NCI-H2171 (cell line): ENCODE measurements around the gene PRKCG.
"Not testable (repeated sequence)": the region's sequence is repeated elsewhere in the genome, so short reads cannot be mapped to it uniquely, and the experiment has no call there.

Source experiments
- DNase-seq: peaks from one replicate; lab custom pipeline; 2025; lab: John Stamatoyannopoulos, UW

The PRKCG gene

DNA sequence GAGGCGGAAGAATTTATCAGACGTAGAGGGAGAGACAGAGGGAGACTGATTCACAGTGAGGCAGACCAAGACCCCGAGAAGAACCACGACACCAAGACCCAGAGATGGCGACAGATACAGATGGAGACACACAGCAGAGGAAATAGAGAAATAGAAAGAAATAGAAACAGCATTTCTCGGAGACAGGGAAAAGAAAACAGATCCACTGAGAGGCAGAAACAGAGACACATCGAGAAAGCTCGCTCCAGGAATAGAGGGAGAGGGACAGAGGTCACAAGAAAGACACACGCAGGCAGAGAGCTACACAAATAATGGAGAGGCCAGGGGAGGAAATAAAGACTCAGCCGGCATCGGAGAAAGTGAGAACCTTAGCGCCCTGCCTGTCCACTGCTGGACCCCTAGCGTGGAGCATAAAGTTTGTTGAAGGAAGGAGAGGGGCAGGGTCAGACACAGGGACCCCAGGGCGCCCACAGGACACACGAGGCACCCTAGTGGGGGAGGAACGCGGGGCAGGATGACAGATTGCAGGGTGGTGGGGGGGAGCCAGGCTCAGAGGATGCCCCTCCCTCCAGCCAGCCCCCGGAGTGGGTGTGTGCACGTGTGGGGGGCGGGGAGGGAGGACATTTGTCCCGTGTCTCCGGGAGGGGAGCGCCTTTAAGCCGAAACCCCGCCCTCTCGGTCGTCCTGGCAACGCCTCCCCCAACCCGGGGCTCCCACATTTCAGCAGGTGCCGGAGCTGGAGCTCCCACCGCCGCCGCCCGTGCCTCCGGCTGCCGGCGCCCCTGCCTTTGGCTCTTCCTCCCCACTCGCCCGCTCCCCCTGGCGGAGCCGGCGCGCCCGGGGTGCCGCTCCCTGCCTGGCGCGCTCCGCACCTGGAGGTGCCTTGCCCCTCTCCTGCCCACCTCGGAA lies at the start of gene PRKCG:
Gene PRKCG, plus strand, starts transcription at position 716 of the 909 bp plus-strand sequence. CDS start 298 bp downstream, outside the sequence.
- no peak for DNase-seq

DNA sequence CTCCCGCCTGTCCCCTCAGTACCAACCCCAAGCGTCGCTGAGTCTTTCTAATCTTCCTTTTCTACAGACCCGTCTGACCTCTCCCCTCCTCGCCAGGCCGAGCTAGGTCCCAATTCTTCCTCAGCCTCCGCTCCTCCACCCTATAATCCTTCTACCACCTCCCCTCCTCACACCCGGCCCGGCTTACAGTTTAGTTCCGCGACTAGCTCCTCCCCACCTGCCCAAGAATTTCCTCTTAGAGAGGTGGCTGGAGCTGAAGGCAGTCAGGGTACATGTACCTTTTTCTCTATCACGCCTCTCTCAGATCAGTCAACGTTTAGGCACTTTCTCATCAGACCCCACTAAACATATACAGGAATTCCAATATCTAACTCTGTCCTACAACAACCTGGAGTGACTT lies 49.1 kb upstream of the PRKCG start:
- not testable (repeated sequence) for DNase-seq

DNA sequence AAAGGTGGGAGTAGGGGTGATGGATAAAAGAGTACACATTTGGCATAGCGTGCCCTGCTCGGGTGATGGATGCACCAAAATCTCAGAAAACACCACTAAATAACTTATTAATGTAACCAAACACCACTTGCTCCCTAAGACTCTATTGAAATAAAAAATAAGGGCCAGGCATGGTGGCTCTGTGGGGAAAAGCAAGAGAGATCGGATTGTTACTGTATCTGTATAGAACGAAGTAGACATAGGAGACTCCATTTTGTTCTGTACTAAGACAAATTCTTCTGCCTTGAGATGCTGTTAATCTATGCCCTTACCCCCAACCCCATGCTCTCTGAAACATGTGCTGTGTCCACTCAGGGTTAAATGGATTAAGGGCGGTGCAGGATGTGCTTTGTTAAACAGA lies 43.6 kb upstream of the PRKCG start:
- DNase-seq, result not testable (repeated sequence)

DNA sequence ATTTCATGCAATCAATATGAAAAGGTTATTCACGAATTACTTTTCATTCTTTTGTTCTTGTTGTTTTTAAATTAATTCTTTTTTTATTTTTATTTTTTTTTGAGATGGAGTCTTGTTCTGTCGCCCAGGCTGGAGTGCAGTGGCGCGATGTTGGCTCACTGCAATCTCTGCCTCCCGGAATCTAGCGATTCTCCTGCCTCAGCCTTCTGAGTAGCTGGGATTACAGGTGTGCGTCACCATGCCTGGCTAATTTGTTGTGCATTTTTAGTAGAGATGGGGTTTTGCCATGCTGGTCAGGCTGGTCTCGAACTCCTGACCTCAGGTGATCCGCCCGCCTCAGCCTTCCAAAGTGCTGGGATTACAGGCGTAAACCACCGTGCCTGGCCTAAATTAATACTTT lies 41.8 kb upstream of the PRKCG start:
- DNase-seq, result not testable (repeated sequence)

DNA sequence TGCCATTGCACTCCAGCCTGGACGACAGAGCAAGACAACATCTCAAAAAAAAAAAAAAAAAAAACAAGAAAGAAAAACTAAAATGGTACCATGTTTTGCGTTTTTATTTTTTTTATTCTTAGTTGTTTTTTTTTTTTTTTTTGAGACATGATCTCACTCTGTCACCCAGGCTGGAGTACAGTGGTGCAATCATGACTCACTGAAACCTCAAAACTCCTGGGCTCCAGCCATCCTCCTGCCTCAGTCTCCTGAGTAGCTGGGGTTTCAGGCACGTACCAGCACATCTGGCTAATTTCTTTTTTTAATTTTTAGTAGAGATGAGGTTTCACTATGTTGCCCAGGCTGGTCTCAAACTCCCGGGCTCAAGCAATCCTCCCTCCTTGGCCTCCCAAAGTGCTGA lies 41.1 kb upstream of the PRKCG start:
- DNase-seq, result not testable (repeated sequence)

DNA sequence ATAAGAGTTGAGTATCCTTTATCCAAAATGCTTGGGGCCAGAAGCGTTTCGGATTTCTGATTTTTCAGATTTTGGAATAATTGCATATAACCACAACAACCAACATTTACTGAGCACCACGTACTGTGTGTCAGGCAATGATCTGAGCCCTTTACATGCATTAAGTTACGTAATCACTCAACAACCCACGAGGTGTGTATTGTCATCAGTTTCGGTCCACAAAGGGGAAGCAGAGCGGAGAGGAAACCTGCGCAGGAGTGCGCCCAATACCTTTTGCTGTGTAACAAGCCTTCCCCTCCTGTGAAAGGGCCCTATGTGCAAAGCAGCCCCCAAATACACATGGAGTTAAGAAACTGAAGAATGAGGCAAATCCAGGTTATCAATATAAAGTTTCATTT lies 37.1 kb upstream of the PRKCG start:
- no peak for DNase-seq

DNA sequence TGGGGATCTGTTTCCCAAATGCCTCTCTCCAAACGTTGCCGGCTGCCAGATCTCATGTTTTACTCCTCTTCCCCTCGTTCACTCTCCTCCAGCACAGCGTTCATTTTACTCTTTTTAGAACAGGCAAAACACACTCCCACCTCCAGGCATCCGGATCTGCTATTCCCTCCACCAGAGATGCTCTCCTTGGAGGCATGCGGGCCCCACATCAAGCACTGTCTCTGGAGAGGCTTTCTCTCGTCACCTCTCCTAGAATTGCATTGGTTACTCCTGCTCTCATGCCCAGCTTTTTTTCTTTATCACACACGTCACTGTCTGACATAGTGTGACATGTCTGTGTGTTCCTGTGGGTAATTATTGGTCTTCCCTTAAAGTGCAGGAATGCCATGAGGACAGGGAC lies 34.4 kb upstream of the PRKCG start:
- DNase-seq, result no peak

DNA sequence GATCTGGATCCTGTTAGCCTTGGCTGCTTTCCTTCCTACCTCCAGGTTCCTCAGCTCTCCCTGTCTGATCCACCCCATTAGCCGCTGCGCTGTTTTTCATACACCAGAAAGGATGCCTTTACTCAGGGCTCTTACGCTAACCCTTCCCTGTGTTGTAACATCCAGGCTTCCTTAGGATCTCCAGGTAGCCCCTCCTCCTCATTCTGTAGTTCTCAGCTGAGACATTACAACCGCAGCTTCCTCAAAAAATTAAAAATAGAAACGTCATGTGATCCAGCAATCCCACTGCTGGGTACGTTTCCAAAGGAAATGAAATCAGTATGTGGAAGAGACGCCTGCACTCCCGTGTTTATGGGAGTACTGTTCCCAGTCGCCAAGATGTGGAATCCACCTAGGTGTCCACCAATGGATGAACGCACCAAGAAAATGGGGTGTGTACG lies 32.7 kb upstream of the PRKCG start:
- DNase-seq, result no peak

DNA sequence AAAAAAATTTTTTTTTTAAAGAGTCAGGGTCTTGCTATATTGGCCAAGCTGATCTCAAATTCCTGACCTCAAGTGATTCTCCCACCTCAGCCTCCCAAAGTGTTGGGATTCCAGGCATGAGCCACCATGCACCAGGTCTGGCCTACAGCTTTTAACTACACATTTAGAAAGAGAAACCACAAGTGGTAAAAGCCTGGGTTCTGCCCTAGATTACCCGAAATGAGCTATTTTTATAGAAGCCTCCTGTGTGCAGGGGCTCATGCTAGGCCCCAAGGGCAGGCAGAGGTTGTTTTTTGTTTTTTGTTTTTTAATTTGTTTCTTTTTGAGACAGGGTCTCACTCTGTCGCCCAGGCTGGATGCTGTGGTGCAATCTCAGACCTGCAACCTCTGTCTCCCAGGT lies 28.3 kb upstream of the PRKCG start:
- DNase-seq, result no peak

DNA sequence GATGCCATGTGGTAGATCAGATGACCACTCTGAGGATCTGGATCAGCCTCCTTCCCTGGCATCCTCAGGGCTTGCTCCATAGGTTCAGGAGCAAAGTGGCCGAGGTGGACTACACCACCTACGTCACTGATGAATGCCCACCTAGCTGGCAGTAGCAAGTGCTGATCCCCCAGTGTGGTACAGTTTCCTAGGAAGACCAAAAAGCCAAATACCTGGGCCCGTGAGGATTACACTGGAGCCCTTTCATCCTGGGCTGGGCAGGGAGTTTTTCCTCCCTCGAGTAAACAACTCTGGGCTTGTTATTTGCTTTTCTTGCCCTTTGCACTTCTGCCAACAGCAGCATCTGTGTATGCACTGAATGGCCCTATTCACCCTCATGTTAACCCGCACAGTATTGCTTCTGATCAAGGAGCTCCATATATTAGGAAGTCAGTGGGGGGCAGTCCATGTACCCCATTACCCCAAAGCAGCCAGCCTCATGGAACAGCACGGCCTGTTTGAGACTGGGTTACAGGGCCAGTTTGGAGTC lies 17.6 kb upstream of the PRKCG start:
- DNase-seq, result no peak

DNA sequence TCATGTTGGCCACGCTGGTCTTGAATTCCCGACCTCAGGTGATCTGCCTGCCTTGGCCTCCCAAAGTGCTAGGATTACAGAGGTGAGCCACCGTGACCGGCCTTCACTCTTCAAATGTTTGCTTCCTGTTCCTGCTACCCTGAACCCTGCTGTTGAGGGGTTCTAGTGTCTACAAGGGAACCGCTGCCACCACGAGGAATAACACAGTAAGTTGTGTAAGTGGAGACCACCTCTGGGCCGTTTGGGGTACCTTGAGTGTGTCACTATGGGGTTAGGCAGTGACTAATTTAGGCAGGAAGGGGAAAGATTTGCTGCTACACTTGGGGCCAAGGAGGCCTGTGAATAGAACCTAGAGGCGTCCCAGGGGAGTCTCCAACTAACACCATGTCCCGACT lies 16.5 kb upstream of the PRKCG start:
- DNase-seq, result no peak

DNA sequence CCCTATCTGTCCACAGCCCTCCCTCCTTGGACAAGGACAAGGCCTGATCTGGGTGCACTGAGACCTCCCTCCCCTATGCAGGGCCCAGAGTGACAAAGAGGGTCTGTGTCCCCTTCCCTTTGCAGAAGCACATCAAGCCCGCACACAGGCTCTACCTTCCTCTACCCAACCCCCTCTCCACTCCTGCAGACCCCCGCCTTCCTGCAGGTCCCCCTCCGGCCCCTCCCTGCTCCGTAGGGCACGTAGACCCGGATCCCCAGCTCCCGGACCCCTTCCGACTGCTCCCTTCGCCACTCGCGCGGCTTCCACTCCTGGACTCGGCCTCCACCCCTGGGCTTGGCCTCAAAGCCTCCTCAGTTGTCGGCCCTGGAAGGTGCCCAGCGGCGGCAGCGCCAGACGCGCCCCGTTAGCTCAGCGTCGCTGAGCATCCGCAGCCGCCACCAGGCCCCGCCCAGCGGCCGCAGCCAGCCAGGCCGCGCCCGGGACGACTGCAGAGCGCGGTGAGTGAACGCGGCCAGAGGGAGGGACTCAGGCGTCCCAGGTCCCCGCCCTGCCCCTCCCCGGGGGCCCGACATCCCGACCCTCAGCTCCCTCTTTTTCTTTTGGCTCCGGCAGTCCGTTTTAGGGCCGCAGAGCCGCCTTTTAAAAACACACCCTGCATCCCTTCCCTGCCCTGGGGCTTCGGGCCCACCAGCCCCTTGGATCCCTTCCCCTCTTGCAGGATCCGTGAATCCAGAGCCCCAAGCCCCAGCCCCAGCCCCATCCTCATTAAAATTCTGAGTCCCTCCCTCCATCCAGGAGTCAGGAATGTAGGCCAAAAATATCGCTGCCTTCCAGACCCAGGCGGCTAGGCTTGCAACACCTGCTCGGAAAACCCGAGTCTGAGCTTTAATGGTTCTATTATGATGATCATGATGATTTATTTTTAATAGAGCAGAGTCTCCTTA lies 15.8 kb upstream of the PRKCG start:
- no peak for DNase-seq

DNA sequence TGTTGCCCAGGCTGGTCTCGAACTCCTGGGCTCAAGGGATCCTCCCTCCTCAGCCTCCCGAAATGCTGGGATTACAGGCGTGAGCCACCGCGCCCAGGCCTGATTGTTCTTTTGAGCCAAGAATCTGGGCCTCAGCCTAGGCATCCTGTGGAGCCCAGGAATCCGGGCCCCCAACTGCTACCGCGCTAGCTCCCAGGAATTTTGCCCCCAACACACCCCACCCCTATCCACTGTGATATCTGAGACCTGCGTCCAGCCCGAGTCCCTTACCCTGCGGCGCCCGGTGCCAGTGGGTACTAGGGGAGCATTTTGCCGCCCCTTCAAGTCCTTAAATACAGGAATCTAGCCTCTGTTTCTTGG lies 15.2 kb upstream of the PRKCG start:
- DNase-seq, result no peak

DNA sequence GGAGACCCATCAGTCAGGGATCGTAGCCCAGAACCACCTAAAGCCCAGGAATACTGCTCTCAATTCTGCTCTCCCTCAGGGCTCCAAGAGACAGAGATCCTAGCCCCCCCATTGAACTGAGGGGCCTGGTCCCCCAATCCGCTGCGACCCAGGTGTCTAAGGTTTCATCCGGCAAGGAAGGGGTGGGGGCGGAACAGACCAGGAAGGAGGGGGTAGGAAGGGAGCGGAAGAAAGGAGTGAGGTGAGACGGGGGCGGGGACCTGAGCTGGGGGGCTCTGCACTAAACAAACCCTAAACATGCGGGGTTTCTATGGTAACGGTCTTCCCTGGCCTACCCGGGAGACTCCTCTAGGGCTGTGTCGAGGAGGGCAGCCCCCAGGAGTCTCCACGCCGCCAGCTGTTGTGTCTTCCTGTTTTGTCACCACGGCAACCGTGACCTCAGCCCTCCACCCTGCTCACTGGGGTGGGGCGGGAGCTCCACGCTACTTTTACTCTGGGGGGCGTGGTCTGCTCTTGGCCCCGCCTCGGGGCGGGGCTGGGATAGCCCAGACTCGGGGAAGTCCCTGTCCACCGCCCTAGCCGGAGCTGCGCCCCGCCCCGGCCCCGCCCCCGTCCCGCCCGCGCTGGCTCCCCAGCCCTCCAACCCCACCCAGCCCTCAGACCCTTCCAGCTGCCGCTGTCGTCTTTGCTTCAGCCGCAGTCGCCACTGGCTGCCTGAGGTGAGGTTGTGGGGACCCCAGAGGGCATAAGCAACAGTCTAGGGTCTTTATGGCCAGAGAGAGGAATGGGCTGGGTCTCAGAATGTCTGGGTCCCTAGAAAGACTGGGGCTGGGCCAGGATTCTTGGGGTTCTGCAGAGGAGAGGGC lies 14.5 kb upstream of the PRKCG start, which contains the start of gene MYADM:
Gene MYADM, plus strand, starts transcription at position 659 of the 866 bp plus-strand sequence. CDS start 5,647 bp downstream, outside the sequence.
- peak; percentile 57 for DNase-seq

DNA sequence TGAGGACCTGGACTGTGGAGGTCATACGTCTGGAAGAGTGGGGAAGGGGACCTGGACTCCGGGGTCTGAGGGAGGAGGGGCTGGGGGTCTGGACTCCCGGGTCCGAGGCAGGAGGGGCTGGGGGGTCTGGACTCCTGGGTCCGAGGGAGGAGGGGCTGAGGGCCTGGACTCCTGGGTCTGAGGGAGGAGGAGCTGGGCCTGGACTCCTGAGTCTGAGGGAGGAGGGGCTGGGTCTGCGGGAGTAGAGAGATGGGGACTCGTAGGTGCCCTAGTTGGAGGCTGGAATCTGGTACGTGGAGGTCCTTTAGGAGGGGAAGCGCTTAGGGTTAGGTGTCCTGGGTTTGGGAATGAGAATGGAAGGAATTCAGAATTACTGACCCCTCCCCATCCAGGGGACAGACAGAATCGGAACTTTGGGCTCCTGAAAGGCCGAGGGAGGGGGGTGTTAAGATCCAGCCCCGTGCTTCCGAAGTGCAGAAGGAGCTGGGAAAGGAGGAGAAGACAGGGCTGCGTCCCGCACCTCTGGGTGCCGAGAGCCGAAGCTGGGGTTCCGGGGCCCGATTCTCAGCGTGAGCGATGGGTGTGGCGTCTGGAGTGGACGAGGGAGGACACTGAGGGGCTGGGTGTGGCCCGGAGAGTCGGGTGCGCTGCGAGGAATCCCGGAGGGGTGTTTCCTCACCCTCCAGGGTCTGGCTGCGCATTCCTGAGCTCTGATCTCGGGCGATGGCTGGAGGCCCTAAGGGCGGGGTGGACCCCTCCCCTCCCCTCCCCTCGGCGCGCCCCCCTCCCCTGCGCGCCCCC lies 13.7 kb upstream of the PRKCG start:
- no peak for DNase-seq

DNA sequence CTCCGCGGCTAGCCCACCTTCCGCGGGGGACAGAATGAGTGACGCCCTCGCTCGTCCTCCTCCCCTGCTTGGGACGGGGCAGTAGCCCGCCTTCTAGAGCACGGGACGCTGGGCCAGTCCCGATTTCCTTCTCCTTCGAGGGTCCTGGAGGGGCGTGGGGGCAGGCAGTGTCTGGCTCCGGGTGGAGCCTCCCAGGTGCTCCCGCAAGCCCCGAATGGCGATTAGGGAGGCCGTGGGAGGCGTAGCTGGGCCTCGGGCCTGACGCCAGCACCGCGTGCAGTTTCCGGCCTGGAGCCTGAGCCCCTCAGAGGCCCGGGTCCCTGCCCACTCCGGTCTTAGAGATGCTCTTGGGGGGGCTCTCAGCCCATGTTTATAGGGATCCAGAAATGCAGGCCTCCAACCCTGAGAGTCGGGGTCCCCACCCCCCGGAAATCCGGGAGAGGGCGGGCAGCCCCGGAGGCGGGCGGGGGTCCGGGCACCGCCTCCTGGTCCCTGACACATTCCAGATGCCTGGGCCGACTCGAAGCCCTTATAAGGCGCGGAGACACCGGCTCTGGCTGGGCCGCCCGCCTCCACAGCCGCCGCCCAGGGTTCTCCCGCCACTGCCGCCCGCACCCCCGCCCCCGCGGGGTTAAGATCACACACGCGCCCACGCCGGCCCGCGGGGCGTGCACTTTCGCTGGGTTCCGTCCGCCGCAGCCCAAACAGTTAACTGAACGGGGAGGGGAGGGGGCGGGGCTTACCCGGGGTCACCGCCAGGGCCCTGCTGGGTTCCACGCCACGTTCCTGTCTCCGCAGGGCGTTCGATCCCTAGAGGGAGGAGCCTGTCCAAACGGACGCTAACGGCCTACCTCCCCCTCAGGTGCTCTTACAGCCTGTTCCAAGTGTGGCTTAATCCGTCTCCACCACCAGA lies 12.8 kb upstream of the PRKCG start:
- no peak for DNase-seq

DNA sequence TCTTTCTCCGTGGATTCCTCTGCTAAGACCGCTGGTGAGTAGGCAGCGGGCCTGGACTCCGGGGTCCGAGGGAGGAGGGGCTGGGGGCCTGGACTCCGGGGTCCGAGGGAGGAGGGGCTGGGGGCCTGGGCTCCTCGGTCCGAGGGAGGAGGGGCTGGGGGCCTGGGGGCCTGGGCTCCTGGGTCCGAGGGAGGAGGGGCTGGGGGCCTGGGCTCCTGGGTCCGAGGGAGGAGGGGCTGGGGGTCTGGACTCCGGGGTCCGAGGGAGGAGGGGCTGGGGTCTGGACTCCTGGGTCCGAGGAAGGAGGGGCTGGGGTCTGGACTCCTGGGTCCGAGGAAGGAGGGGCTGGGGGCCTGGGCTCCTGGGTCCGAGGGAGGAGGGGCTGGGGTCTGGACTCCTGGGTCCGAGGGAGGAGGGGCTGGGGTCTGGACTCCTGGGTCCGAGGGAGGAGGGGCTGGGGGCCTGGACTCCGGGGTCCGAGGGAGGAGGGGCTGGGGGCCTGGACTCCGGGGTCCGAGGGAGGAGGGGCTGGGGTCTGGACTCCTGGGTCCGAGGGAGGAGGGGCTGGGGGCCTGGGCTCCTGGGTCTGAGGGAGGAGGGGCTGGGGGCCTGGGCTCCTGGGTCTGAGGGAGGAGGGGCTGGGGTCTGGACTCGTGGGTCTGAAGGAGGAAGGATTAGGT lies 12.1 kb upstream of the PRKCG start:
- not testable (repeated sequence) for DNase-seq

DNA sequence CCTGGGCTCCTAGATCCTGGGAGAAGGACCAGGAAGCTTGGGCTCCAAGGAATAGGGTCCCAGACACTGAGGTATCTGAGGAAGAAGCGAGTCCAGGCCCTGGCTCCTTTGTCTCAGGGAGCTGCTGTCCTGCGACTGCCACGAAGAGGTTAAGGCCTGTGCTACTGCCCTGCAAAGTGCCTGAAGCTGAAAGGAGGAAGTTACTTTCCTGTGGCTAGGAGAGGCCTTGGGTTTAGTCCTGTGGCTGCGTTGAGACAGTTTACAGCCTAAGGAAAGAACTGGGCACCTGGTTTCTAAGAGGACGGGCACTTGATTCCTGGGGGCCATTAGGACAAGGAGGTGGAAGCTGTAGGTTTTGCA lies 11.5 kb upstream of the PRKCG start:
- no peak for DNase-seq

DNA sequence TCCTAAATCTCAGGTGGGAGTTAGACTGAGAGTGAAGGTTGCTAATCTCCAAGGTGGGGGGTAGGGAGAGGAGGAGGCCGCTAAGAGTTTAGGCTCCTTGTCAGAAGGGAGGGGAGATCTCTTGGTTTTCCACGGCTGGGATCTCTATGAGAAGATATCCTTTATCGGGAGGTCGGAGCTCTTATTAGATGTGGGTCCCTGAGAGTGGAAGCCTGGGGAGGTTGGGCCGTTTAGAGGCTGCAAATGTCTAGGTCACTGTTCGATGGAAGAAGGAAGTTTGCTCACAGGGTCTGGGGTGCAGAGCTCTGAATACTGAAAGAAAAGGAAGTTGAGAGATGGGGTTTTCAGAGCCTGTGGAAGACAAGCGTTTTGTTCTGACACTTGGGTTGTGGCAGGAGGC lies 10.5 kb upstream of the PRKCG start:
- no peak for DNase-seq
